ENCODE results near the gene RGS7. TPM values are rescaled to one million over a fixed set of nuclear protein-coding genes. Genes with fewer than 3 reads are reported as not detected.
A peak's percentile ranks its signal among the peaks of the same experiment; 100 is the strongest.

The RGS7 gene
- total and polyA plus RNA-seq, 2 of the 8 experiments (the other 6 are each of a cell fraction or from before 2014, with no cell fraction given): 1.6 to 3.0 TPM

GRCh38 chr1:241406421-241406820 lies 49.4 kb upstream of the RGS7 start:
- no peaks in the 10 kb centered on the region for H4K20me1 ChIP-seq (replicated peaks in 1 of 2; ENCODE audit: control insufficient read depth in 1 of 2, insufficient read depth in 2 of 2, low read length in 2 of 2)
- no peaks in the 10 kb centered on the region for H3K9me3 ChIP-seq (ENCODE audit: insufficient read depth in 2 of 2, low read depth in 1 of 2, low read length in 1 of 2)
- no peaks in the 10 kb centered on the region for H3K79me2 ChIP-seq (ENCODE audit: control insufficient read depth in 1 of 2, insufficient read depth in 2 of 2, low read length in 2 of 2)
- no peak overlapping the region for H2AFZ ChIP-seq (ENCODE audit: low read length)
- H3K23ac ChIP-seq (ENCODE audit: insufficient read length): peak overlapping the region; percentile 47
- no peak overlapping the region for H2BK5ac ChIP-seq (ENCODE audit: low read depth, low read length)
- DNase-seq (ENCODE audit: low read depth in 1 of 2, low spot score in 2 of 2): no peak
- no peak overlapping the region for H2BK15ac ChIP-seq (ENCODE audit: low read length)
- no peak overlapping the region for H3K4me3 ChIP-seq (ENCODE audit: extremely low read depth in 1 of 4, insufficient read depth in 2 of 4, low read depth in 3 of 4, low read length in 4 of 4)
- H4K5ac ChIP-seq (ENCODE audit: insufficient read length, low read depth, low read length): no peak overlapping the region
- H3K23me2 ChIP-seq (ENCODE audit: low read depth, low read length): no peaks in the 10 kb centered on the region; the same call in 1 of the 2 replicates
- no peak overlapping the region for H3K4me2 ChIP-seq (ENCODE audit: insufficient read depth in 1 of 2, low read depth in 2 of 2, low read length in 2 of 2)
- no peaks in the 10 kb centered on the region for H3K36me3 ChIP-seq (ENCODE audit: control insufficient read depth in 2 of 4, insufficient read depth in 4 of 4, low read length in 3 of 4)
- H3K79me1 ChIP-seq (ENCODE audit: low read depth, low read length): no peaks in the 10 kb centered on the region
- no peaks in the 10 kb centered on the region for H3K27me3 ChIP-seq (replicated peaks in 1 of 4; ENCODE audit: control insufficient read depth in 3 of 4, extremely low read depth in 1 of 4, insufficient read depth in 3 of 4, low read length in 3 of 4)
- no peak overlapping the region for H3K27ac ChIP-seq (ENCODE audit: low read depth, low read length)
- no peak overlapping the region for H2BK20ac ChIP-seq (ENCODE audit: low read length)
- H3K18ac ChIP-seq (ENCODE audit: extremely low read depth, low read length): no peak overlapping the region
- WGBS, 2 experiments (ENCODE audit: extremely low coverage in 1 of 2, insufficient coverage in 1 of 2, insufficient read length in 1 of 2, insufficient replicate concordance in 2 of 2, low coverage in 1 of 2, low lambda C conversion rate in 2 of 2, missing lambda C conversion rate in 1 of 2): 89% methylated on average over 3 of the region's 3 CpGs; no CpG with 5 or more reads in 1 of the 2 experiments
- FAIRE-seq: no peak
- H2BK120ac ChIP-seq (replicated peaks; ENCODE audit: low read depth, low read length): no peak overlapping the region
- no peak overlapping the region for H3K14ac ChIP-seq (ENCODE audit: insufficient read length)
- H4K91ac ChIP-seq (replicated peaks; ENCODE audit: insufficient read length, low read length): no peak overlapping the region
- POLR2A ChIA-PET (ENCODE audit: partially characterized antibody): interaction anchor here (1.5 kb wide), 1 partner anchor 9 kb away, joined by 4 read pairs; no protein-coding TSS in a partner anchor
- no peak overlapping the region for H2BK12ac ChIP-seq (ENCODE audit: low read depth, low read length)
- no peak overlapping the region for H3K9ac ChIP-seq (replicated peaks in 1 of 4; ENCODE audit: extremely low read depth in 1 of 4, low read depth in 3 of 4, low read length in 3 of 4)
- no peaks in the 10 kb centered on the region for H3K4me1 ChIP-seq (replicated peaks in 1 of 4; ENCODE audit: control insufficient read depth in 3 of 4, insufficient read depth in 4 of 4, low read length in 3 of 4)
- CTCF ChIA-PET (ENCODE audit: partially characterized antibody): interaction anchor here (1.1 to 2.5 kb wide), 5 partner anchors 9 to 519 kb away, joined by 3 to 11 read pairs (median 6); no protein-coding TSS in a partner anchor
- TF ChIP-seq GABPA (IDR thresholded peaks at IDR 0.05; ENCODE audit: borderline replicate concordance, insufficient read depth, low read length): no peak
- no peak overlapping the region for H4K8ac ChIP-seq (ENCODE audit: extremely low read depth, insufficient read depth, low read length)
- no peak overlapping the region for H2AK5ac ChIP-seq (ENCODE audit: low read depth, low read length)
- no peak overlapping the region for H3K4ac ChIP-seq (replicated peaks; ENCODE audit: insufficient read length, low read depth, low read length)
- H3K56ac ChIP-seq (replicated peaks; ENCODE audit: insufficient read length, low read depth, low read length): no peak overlapping the region
